Epithelial cell of esophagus (primary cell): ENCODE measurements around the gene RHBDD3.

ENCODE experiments used
- DNase-seq: peaks from one replicate; pipeline ENCODE4 v3.0.0; 2010; ENCODE audit warnings: low read depth
- H3K4me3 ChIP-seq: 2 replicates; pipeline ENCODE4 v1.5.1; 2011; ENCODE audit warnings: mild to moderate bottlenecking, low read length, control low read depth
- CTCF ChIP-seq: IDR thresholded peaks from 2 replicates; pipeline ENCODE4 v1.5.1; 2011; ENCODE audit warnings: low read depth, mild to moderate bottlenecking, low read length, control low read depth, inconsistent platforms; ENCODE audit not compliant: insufficient read depth; ENCODE audit errors: missing control alignments

The RHBDD3 gene

GRCh38 chr22:29308148-29308790 is 40.5 kb upstream of the RHBDD3 start:
- DNase-seq, result peak; percentile 51
- TF ChIP-seq CTCF, result no peak
- peak overlapping the region; percentile 66 for H3K4me3 ChIP-seq

GRCh38 chr22:29307596-29308147 is 39.9 kb upstream of the RHBDD3 start:
- no peak for DNase-seq
- peak overlapping the region; percentile 66 for H3K4me3 ChIP-seq
- no peak for TF ChIP-seq CTCF

GRCh38 chr22:29306835-29307595 is 39.2 kb upstream of the RHBDD3 start:
- peak overlapping the region; percentile 66 for H3K4me3 ChIP-seq
- TF ChIP-seq CTCF, result no peak
- peak; percentile 81 for DNase-seq

GRCh38 chr22:29306175-29306834 is 38.5 kb upstream of the RHBDD3 start, which contains the start of gene GAS2L1:
Gene GAS2L1, plus strand, starts transcription at chr22:29306650. Its CDS starts 1,456 bp downstream, at chr22:29308106.
- peak within 1 kb of the TSS; percentile 66 for H3K4me3 ChIP-seq
- peak; percentile 51 for TF ChIP-seq CTCF
- peak; percentile 82 for DNase-seq

GRCh38 chr22:29305836-29306174 is 38.0 kb upstream of the RHBDD3 start:
- H3K4me3 ChIP-seq, result no peak overlapping the region
- DNase-seq, result no peak
- no peak for TF ChIP-seq CTCF

GRCh38 chr22:29302681-29303465 is 35.1 kb upstream of the RHBDD3 start:
- DNase-seq, result no peak
- TF ChIP-seq CTCF, result no peak
- H3K4me3 ChIP-seq, result no peak overlapping the region
